K562 (cell line): ENCODE data around the gene PPP1R14D. TPM values are rescaled to one million over a fixed set of nuclear protein-coding genes. Genes with fewer than 3 reads are reported as not detected.
A peak's percentile ranks its signal among the peaks of the same experiment; 100 is the strongest.

Experiments used
- ATAC-seq: fragments of 200-7000 bp; cut with Tn5 transposase; 3 replicates; pipeline ENCODE4 v1.9.1; 2020; ENCODE audit warnings: moderate library complexity
- BruUV-seq: library from RNA; stranded (reverse); fragments of 400-500 nt; replicated peaks from 2 replicates; lab custom pipeline; 2021; lab: Mats Ljungman, UMichigan
- CTCF ChIA-PET: fragments of 300-600 bp; formaldehyde crosslinking; extraction: SDS; loops from one replicate; lab custom pipeline; 2021; ENCODE audit warnings: low intra/inter-chr PET ratio; lab: Yijun Ruan, JAX
- POLR2A ChIA-PET: fragments of 300-600, 350-650 bp; sonication (Branson Sonifier 250); formaldehyde crosslinking; extraction: SDS; loops from one replicate; lab custom pipeline; 2021; ENCODE audit warnings: antibody characterized with exemption, inconsistent platforms; lab: Yijun Ruan, JAX
- DNase-seq, 4 experiments: peaks; one replicate each; pipeline versions ENCODE4 v3.0.0 to v3.0.0-alpha.2; 2011 to 2018; ENCODE audit warnings: low spot score in 3 of 4, mixed read lengths in 3 of 4; ENCODE audit errors: extremely low read depth in 1 of 4
- FAIRE-seq: peaks from 2 replicates; lab custom pipeline; 2011; peaks lifted over from hg19 to GRCh38; lab: Jason Lieb, UNC
- H2AFZ ChIP-seq: 2 replicates; pipeline ENCODE4 v1.6.0; 2011; ENCODE audit warnings: low read depth, low read length, control low read depth, inconsistent platforms
- H3K27ac ChIP-seq: fragments of 200-600 bp; 3 replicates; pipeline ENCODE4 v1.8.0; 2011; ENCODE audit warnings: low read depth, mild to moderate bottlenecking, control low read depth, inconsistent platforms, low read length, moderate library complexity, mixed read lengths; ENCODE audit errors: extremely low read depth
- H3K27me3 ChIP-seq, 2 experiments: fragments of 300-600 bp in 1 of 2; 2 replicates in 1 of 2; 3 replicates in 1 of 2; pipeline versions ENCODE4 v1.6.0 to v1.8.0; 2011; ENCODE audit warnings: inconsistent platforms in 2 of 2, low read length in 2 of 2, mild to moderate bottlenecking in 1 of 2, mixed read lengths in 1 of 2, moderate library complexity in 1 of 2; ENCODE audit not compliant: control insufficient read depth in 2 of 2, insufficient read depth in 2 of 2
- H3K36me3 ChIP-seq: fragments of 300-600 bp; 3 replicates; pipeline ENCODE4 v1.8.0; 2011; ENCODE audit warnings: mild to moderate bottlenecking, low read length, inconsistent platforms; ENCODE audit not compliant: control insufficient read depth, insufficient read depth
- H3K4me1 ChIP-seq, 2 experiments: fragments of 200-600 bp in 1 of 2; replicated peaks in 1 of 2; 2 replicates in 1 of 2; 3 replicates in 1 of 2; pipeline versions ENCODE4 v1.5.1 to v1.8.0; 2011; ENCODE audit warnings: inconsistent platforms in 2 of 2, low read length in 2 of 2, mild to moderate bottlenecking in 1 of 2, mixed read lengths in 1 of 2, moderate library complexity in 1 of 2; ENCODE audit not compliant: control insufficient read depth in 2 of 2, insufficient read depth in 2 of 2
- H3K4me2 ChIP-seq: 2 replicates; pipeline ENCODE4 v1.6.1; 2011; ENCODE audit warnings: low read length, control low read depth, inconsistent platforms, mixed read lengths; ENCODE audit not compliant: insufficient read depth
- H3K4me3 ChIP-seq: fragments of 200-600 bp; sonication (generic), shearing (Covaris generic); 2 replicates; pipeline ENCODE4 v1.5.1; 2016; ENCODE audit warnings: control low read depth, inconsistent platforms
- H3K79me2 ChIP-seq: fragments of 200-600 bp; 3 replicates; pipeline ENCODE4 v1.8.0; 2011; ENCODE audit warnings: low read length, inconsistent platforms; ENCODE audit not compliant: control insufficient read depth, insufficient read depth
- H3K9ac ChIP-seq, 2 experiments: 2 replicates each; pipeline versions ENCODE4 v1.6.0 to v1.6.1; 2011; ENCODE audit warnings: low read depth in 2 of 2, low read length in 2 of 2, control low read depth in 1 of 2, inconsistent platforms in 1 of 2, mild to moderate bottlenecking in 1 of 2, mixed read lengths in 1 of 2; ENCODE audit not compliant: insufficient read depth in 1 of 2
- H3K9me1 ChIP-seq: one replicate; pipeline ENCODE4 v1.6.0; 2011; ENCODE audit warnings: inconsistent platforms, mild to moderate bottlenecking, low read length, moderate library complexity; ENCODE audit not compliant: control insufficient read depth, insufficient read depth
- H3K9me3 ChIP-seq: replicated peaks from 2 replicates; pipeline ENCODE4 v1.5.1; 2011; ENCODE audit warnings: low read depth, low read length, inconsistent platforms; ENCODE audit not compliant: control insufficient read depth, insufficient read depth
- H4K20me1 ChIP-seq: replicated peaks from 2 replicates; pipeline ENCODE4 v1.6.1; 2011; ENCODE audit warnings: low read length, inconsistent platforms, mixed read lengths; ENCODE audit not compliant: control insufficient read depth, insufficient read depth
- CREB3L1 ChIP-seq: fragments of 450-650 bp; IDR thresholded peaks from 2 replicates; pipeline ENCODE4 v1.6.1; 2014; ENCODE audit warnings: low read depth, mild to moderate bottlenecking, moderate library complexity, borderline replicate concordance
- E2F3 ChIP-seq: fragments of 250-450 bp; sonication (Bioruptor Pico); IDR thresholded peaks from 2 replicates; pipeline ENCODE4 v1.4.0; 2020; ENCODE audit warnings: mild to moderate bottlenecking
- HMGN3 ChIP-seq: IDR thresholded peaks from 2 replicates; pipeline ENCODE4 v1.6.1; 2011; ENCODE audit warnings: borderline replicate concordance, low read depth, mild to moderate bottlenecking, mixed read lengths, low read length; ENCODE audit not compliant: insufficient read length; ENCODE audit errors: extremely low read depth
- NCOA4 ChIP-seq: fragments of 450-650 bp; IDR thresholded peaks from 2 replicates; pipeline ENCODE4 v1.6.1; 2018; ENCODE audit warnings: mild to moderate bottlenecking; ENCODE audit not compliant: partially characterized antibody
- NR4A1 ChIP-seq, 2 experiments: fragments of 250-450 bp in 1 of 2; fragments of 450-650 bp in 1 of 2; sonication (Bioruptor Pico) in 1 of 2; IDR thresholded peaks; 2 replicates each; pipeline versions ENCODE4 v1.4.0 to v1.6.1; 2016 to 2020; ENCODE audit warnings: mild to moderate bottlenecking in 2 of 2, missing compliant biosample characterization in 1 of 2, missing genetic modification characterization in 1 of 2, moderate library complexity in 1 of 2
- ZNF507 ChIP-seq: conservative IDR thresholded peaks from 2 replicates; pipeline ENCODE4 v1.6.1; 2017; ENCODE audit warnings: missing genetic modification characterization, missing compliant biosample characterization
- WGBS: fragments of 100-300 bp; shearing (Covaris generic); methylation state at CpG from one replicate; pipeline ENCODE4 v1.1.6; 2016; ENCODE audit warnings: low coverage, mixed read lengths; ENCODE audit not compliant: insufficient coverage; ENCODE audit errors: missing lambda C conversion rate; 5-methylcytosine and 5-hydroxymethylcytosine counted together
- in situ Hi-C: fragments of 300-500 bp; cut with MboI; formaldehyde crosslinking; loops from 4 replicates; pipeline ENCODE4 v1.15.0; 2018; ENCODE audit warnings: inconsistent platforms, mixed read lengths
- intact Hi-C: fragments of 100-400 bp; cut with micrococcal nuclease; formaldehyde crosslinking; loops from 2 replicates; pipeline ENCODE4 v1.14.2; 2022
- polyA plus RNA-seq, 8 experiments: library from polyadenylated mRNA; depleted of rRNA in 4 of 8; stranded (reverse) in 5 of 8; unstranded in 3 of 8; fragments of >200 nt; fragmentation: Nextera tagmentation in 2 of 8; fragmentation: Illumina TruSeq in 1 of 8; extraction: Ambion mirVana in 2 of 8; extraction: Trizol in 1 of 8; gene quantifications; 2 replicates each; pipeline versions ENCODE4 v1.2.1 to v1.2.3, GENCODE V29; 2011 to 2014; ENCODE audit warnings: inconsistent platforms in 1 of 8, missing spikeins in 1 of 8
- total RNA-seq, 7 experiments: library from RNA; depleted of rRNA in 6 of 7; stranded (reverse); fragments of >200 nt in 6 of 7; fragmentation: Illumina TruSeq in 2 of 7; extraction: Trizol in 2 of 7; gene quantifications; 2 replicates each; pipeline versions ENCODE4 v1.2.1 to v1.2.3, GENCODE V29; 2011 to 2021; ENCODE audit warnings: low replicate concordance in 1 of 7
- TF ChIP-seq, protein P1 (sequence below), 2 experiments: fragments of 250-450 bp in 1 of 2; fragments of 450-650 bp in 1 of 2; sonication (Bioruptor Pico) in 1 of 2; IDR thresholded peaks; 2 replicates each; pipeline versions ENCODE4 v1.6.1 to v1.8.0; 2016 to 2021; ENCODE audit warnings: mild to moderate bottlenecking in 2 of 2, moderate library complexity in 2 of 2, missing compliant biosample characterization in 1 of 2, missing genetic modification characterization in 1 of 2
- TF ChIP-seq, protein P2 (sequence below): fragments of 450-650 bp; conservative IDR thresholded peaks from 2 replicates; pipeline ENCODE4 v1.6.1; 2016; ENCODE audit warnings: missing genetic modification characterization, low read depth, mild to moderate bottlenecking, control low read depth, missing compliant biosample characterization

Gene PPP1R14D
- total and polyA plus RNA-seq, 9 of the 15 experiments (the other 6 are each of a cell fraction or from before 2014, with no cell fraction given) = 0.11 to 0.18 TPM; not detected in 7

GRCh38 chr15:40872791-40873693 is 44.5 kb upstream of the PPP1R14D start:
- H3K36me3 ChIP-seq = no peaks in the 10 kb centered on the region
- no peak for TF ChIP-seq NCOA4
- peak; percentile 13 for TF ChIP-seq HMGN3
- TF ChIP-seq CREB3L1 = no peak
- TF ChIP-seq E2F3 = no peak
- TF ChIP-seq, protein P1, sequence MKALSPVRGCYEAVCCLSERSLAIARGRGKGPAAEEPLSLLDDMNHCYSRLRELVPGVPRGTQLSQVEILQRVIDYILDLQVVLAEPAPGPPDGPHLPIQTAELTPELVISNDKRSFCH (CRISPR knock-in tag; IDR thresholded peaks at IDR 0.05) = no peak
- TF ChIP-seq, protein P1 (tag; IDR thresholded peaks at IDR 0.05) = no peak
- no peak for TF ChIP-seq NR4A1 (CRISPR knock-in tag; IDR thresholded peaks at IDR 0.05)
- TF ChIP-seq NR4A1 (tag; IDR thresholded peaks at IDR 0.05) = no peak
- TF ChIP-seq ZNF507 (tag) = no peak
- TF ChIP-seq, protein P2, sequence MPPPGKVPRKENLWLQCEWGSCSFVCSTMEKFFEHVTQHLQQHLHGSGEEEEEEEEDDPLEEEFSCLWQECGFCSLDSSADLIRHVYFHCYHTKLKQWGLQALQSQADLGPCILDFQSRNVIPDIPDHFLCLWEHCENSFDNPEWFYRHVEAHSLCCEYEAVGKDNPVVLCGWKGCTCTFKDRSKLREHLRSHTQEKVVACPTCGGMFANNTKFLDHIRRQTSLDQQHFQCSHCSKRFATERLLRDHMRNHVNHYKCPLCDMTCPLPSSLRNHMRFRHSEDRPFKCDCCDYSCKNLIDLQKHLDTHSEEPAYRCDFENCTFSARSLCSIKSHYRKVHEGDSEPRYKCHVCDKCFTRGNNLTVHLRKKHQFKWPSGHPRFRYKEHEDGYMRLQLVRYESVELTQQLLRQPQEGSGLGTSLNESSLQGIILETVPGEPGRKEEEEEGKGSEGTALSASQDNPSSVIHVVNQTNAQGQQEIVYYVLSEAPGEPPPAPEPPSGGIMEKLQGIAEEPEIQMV (tag) = no peak
- in situ Hi-C loops = no loop called here
- H3K27ac ChIP-seq = no peak overlapping the region
- H3K4me1 ChIP-seq = peaks cover 9 to 24% of the 10 kb centered on the region in 2 experiments; a peak in 4 of 5 replicates
- intact Hi-C loops = no loop called here
- H3K9me3 ChIP-seq = no peaks in the 10 kb centered on the region
- ATAC-seq (no peak), FAIRE-seq (no peak), DNase-seq (peak in 1 of 4 experiments; percentile 3)
- H2AFZ ChIP-seq = peak overlapping the region; percentile 93
- no peaks in the 10 kb centered on the region for H3K9me1 ChIP-seq
- H3K27me3 ChIP-seq = no peaks in the 10 kb centered on the region
- POLR2A ChIA-PET = interaction anchor here (0.6 to 6.8 kb wide), 14 partner anchors 12 to 291 kb away, joined by 3 to 72 read pairs (median 3); partner anchors contain the start of genes C15orf62 and RAD51
- H3K4me2 ChIP-seq = peak overlapping the region; percentile 88
- no peaks in the 10 kb centered on the region for H4K20me1 ChIP-seq
- H3K79me2 ChIP-seq = no peaks in the 10 kb centered on the region
- BruUV-seq = no TSS peak
- peak overlapping the region; percentile 60 to 93; a peak in 3 of 4 replicates for H3K9ac ChIP-seq
- CTCF ChIA-PET = interaction anchor here (1.9 kb wide), 1 partner anchor 15 kb away, joined by 8 read pairs; no protein-coding TSS in a partner anchor
- peak overlapping the region; percentile 70 for H3K4me3 ChIP-seq
- 48% methylated on average over 33 of the region's 33 CpGs for WGBS
